HG03175 (cell line): ENCODE measurements around the gene FIGN.

Experiments
- ATAC-seq: cut with Tn5 transposase; IDR thresholded peaks from one replicate; pipeline ENCODE4 v1.9.1; 2021; ENCODE audit warnings: mild to moderate bottlenecking, moderate library complexity; ENCODE audit not compliant: unreplicated experiment

Gene FIGN

DNA sequence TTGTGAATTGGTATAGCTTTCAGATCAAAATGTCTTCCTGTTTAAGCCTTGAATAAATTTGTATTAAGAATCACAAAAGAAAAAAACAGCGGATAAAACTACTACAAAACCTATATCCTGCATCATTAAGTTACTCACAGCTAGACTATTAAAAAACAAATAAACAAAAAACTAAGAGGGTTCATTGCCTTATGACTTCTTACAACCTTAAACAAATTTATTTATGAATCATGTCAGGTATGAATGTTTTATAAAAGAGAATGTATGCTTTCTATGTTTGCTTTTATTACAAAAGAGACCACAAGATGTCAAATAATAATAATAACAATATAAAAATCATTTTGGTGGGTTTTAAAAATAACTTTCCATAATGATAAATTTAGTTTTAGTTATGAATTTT is 109.6 kb downstream of the FIGN start:
- no peak for ATAC-seq

DNA sequence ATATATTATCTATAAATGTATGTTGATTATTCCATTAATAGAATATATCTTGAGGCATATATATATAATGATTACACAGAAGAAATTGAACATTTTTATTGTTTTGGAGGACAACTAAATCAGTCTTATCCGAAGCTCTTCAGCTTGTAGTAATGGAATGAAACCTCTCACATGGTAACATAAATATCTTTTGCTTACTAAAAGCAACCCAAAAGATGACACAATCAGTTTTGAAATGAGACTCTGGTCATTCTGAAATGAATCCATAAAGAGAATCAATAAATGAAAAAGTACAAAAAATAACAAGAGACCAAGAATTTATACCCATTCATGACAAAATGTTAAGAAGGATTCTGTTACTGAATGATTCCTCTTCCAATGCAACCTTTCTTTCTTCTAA is 110.2 kb downstream of the FIGN start:
- ATAC-seq: no peak

DNA sequence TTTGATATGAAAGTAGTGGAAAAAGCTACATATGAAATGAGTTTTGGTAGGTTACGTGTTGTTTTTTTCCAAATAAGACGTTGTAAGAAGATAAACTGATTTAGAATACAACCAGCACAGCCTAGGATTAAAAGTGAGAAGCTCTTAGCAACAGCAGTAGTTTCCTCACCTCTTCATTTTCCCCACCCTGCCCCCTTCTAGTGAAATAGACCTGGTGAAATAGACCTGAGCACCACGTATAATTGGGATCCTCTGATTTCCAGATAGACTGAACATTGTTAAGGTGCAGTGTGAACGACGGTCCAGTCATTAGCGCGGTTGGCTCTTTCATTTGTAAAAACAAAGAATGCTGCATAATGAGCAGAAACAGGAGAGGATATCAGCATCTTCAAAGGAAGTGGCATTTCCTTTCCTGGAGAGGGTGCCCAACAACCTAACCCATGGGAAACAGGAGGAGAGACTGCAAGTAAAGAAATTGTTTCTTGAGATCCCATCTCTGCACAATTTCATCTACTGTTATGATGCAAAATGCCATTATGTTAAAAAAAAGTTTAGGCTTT is 114.3 kb downstream of the FIGN start:
- no peak for ATAC-seq

DNA sequence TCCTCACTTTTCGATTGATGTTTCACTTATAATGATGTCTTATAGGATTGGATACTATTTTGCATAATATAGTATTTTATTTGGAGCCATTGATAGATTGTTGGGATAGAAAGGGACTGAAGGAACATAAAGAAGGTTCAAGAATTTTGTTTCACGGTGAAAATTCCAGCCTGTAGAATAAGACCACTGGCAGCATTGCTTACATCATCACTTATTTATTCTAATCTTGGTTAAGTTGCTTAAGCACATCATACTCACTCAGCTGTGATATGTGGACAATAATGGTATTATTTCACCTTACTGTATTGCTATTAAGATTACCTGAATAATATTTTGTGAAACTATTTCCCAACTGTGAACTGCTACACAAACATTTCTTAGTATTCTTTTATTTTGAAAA is 118.3 kb downstream of the FIGN start:
- ATAC-seq: no peak

DNA sequence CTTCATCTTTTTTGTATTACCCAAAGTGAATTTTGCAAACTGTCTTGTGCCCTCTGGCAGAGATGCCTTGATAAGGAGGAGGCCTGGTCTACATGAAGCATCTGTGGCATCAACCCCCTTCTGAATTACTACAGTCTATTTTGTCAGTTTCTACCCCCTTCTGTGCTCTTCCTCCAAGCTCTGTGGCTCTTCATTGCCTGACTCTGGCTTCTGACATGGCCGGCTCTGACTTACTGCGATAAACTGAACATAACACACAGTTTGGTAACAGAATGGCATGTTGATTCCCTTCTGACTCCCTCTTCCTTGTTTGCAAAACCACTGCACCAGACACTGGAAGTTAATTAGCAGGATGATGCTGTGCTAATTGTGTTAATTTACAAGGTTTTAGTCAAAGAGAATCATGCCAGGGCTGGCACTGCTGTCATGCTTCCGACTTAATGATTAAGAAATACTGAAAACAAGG is 122.5 kb downstream of the FIGN start:
- ATAC-seq: no peak

DNA sequence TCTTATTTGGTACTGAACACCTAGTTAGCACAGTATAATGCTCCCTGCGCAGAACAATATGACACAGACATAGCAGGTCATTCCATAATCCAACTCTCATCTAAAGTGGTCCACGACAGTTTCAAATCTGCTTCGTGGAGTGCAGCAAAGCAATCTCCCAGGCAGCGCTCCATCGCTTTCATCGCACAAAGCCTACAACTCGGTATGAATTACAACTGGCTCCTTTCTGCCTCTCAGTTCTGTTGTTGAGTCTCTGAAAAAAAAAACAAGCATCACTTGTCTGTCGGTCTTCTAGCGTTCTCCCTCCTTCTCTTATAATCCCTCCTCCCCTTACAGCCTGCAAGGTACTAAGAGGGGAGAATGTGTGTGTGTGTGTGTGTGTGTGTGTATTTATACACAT is 123.5 kb downstream of the FIGN start:
- ATAC-seq: no peak

DNA sequence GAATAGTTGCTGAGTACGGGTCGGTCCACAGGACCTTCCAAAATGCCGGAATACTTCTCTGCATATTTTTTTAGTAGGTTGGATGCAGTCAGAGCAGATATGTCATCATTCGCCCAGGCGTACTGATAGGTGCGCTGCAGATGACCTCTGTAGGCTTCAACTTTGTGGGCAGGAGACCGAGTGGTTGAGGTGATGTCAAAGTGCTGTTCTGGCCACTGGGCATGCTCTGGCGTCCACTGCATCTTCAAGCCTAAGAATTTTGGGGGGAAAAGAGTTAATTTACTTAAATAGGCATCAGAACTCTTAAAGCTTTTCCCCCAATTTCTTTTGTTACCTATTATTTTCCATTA is 124.3 kb downstream of the FIGN start:
- ATAC-seq: no peak

DNA sequence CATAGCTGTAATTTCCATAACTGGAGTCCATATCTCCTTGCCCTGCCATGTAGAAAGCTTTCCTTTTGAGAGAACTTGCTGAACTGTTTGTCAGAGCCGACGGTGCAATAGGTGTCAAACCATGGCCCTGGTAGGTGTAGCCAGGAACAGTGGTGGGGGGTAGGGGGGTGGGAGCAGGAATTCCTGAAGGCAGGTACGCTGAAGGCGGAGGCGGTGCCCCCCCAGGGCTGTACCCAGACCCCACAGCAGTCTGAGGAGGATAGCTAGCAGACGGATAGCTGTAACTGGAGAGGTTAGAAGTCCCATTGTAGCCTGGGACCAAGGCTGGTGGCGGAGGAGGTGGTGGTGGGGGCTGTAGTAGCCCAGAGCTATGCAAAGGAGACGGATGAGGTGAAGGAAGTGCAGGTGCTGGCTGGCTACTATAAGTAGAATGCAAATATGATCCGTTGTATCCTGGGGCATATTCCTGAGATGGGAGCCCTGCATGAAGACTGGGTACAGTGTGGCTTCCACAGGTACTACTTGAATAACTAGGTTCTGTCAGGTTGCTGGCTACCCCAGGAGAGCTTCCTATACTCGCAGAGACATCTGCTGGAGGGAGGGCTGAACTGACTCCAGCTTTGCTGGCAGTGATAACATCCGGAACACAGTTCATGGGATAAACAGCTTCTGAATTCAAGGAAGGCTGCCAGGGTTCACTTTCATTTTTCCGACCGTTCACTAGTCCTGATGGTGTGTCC is 124.8 kb downstream of the FIGN start:
- no peak for ATAC-seq

DNA sequence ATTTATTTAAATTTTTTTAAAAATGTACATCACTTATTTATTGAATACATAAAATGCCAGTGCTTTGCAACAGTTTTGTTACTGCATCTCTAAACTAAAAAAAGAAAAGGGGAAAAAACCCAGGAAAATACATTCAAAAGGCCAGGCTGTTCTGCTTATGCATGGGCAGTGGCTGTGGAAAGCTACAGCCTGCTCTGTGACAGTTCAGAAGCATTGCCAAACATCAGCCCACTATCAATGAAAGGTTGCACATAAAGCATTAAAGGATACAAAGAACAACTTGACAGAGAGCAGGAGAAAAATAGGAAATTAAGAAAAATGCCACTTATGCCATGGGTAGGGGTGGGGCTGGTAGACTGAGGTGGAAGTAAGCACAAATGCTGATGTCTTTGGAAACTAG is 128.2 kb downstream of the FIGN start:
- no peak for ATAC-seq

DNA sequence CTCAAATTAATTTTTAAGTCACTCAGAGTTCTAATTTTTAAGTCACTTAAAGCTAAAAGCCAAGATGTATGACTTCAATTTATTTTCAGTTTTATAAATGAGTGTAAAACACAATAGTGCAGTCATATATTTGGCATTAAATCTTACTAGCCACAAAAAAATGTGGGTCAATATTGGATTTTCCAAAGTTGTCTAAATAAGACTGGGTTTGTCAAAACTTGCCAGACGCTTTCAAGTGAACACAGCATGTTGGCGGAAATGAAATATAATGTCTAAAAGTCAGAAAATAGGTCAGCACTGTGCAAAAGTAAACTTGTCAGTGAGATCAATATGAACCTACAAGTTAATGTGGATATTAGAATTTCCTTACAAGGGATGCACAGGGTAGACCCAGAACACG is 128.9 kb downstream of the FIGN start:
- ATAC-seq: no peak

DNA sequence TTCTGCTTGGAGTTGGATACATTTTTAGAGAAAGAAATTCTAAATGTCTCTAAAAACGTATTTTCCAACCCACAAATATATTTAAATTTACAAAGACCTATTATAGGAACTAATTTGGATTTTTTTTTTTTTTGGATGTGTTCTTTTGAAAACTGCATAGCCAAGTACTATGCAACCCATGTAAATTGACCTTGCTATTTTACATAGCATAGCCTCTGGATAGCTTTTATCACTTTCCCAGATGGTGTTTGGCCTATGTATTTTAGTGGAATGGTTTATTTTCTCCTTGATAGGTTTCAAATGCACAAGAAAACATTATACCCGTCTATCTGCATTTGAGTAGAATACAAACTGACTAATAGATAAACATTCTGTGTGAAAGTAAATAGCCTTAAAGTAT is 130.0 kb downstream of the FIGN start:
- no peak for ATAC-seq

DNA sequence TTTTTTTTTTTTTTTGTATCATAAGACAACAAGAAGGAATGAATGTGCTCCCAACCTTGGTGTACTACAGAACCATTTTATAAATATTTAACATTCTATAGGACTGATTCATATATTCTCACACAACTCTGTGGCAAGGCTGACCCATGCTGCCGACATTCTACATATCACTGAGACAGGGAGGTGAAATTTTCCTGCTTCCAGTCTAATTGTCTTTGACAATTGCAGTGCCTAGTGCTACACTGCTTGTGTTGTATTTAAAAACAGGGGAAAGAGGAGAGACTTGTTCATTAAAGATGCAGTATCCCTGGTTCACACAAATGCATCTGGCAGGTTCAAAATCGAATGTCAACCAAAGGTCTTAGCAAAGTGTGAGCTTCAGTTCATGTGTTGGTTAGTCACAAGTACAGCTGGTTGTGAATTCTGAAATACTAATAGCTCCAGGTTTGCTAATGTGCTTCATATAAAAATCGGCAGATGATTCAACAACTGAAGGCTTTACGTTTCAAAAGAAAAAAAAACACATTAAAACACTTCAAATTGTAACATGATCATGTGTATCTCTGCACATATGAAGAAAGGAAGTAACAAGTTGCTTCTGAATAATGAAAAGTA is 130.8 kb downstream of the FIGN start:
- ATAC-seq: no peak

DNA sequence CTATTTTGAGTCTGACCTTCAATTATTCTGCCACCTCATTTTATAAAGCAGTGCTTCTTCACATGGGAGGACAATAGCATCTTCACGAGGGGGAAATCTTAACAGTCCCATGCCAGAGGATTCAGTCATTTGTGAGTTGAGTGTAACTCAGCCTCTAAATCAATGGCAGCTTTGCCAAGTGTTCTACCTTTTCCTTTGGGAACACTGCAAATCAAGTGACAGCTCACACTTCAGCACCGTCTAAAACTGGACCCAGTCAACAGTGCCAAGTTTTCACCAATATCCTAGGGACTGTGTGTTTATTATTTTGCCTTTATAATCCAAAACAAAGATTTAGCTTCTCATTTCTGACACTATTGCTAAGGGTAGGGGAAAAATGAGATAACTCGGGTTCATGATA is 133.6 kb downstream of the FIGN start:
- no peak for ATAC-seq

DNA sequence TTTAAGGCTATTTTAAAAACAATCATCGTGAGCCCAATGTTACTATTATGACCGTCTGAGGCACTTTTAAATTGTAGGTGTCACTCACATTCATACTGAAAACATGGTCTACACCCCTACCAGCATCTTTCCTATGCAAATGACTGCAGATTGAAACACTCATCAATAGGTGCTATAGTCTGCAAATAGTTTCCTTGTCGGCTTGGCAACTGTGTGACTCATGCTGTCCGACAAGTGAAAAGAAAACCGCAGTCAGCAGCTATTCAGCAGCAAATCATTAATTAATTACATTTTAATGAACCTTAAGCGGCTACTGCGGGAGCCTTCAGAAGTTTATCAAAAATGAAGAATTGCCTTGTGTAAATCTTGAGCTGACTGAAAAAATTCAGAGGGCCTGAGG is 134.4 kb downstream of the FIGN start:
- no peak for ATAC-seq

DNA sequence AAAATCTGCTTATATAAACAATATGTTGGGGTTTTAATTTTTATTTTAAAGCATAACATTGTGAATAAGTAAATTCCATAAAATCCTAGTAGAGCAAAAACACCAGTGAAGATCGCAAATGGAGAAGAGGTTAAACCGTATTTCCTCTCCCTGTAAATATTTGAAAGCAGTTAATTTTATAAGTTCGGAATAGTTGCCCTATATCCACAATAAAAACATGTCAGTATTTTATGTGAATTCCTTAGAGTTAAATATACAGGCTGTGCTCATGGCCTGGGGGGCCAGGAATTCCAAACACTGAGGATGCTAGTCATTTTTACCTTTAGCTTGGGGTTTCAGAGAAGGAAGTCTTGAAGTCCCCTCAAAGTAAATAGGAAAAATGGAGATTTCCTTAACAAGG is 135.0 kb downstream of the FIGN start:
- no peak for ATAC-seq

DNA sequence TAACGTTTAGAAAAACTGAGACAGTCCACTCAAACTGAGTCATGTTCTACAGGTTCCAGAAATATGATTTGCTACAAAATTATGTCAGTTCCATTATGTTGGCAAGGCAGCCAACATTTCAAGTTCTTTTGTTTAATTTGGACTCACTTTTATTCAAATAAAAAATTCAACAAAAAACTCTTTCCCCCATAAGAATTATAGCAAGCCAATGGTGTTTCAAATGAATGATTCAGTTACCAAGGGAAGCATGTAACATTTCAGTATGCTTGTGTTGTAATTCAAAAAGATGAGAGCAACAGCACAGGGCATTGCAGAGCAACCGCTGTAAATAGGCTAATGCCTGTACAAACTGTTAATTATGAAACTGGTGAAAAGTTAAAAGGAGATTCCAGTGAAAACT is 140.8 kb downstream of the FIGN start:
- ATAC-seq: no peak

DNA sequence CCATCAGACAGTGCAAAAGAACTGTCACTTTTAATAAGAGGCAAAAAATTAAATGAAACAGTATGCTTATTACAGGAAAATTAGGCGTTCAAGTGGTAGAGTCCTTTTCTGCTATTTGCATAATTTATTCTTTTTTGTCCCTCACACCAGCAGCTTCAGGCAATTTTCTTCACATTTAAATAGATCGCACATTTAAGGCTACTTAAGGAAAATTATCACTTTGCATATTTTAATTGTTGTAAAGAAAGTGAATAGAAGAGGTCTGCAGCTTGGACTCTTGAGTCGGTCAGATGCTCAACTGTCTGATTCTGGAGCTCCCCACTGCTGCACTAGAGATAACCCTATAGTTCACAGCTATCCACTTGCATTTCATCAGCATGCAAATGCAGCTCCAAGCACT is 141.3 kb downstream of the FIGN start:
- no peak for ATAC-seq

DNA sequence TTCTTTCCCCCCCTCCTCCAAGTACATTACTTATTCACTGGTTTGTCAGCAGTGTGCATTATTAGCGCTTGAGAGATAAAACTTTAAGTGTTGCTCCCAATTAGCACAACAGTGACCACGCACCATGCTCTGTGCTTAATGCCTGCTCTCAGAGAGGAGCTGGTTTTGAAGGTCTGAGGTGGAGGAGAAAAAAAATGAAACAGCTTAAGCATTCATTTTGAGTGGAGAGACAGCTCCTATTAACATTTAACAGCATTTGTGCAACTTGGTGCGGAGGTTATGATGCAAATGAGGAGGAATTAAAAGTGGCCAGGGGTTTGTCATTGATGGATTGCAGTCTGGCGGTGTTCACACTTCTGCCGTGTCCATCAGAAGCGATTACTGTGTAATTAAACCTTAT is 141.8 kb downstream of the FIGN start:
- ATAC-seq: no peak

DNA sequence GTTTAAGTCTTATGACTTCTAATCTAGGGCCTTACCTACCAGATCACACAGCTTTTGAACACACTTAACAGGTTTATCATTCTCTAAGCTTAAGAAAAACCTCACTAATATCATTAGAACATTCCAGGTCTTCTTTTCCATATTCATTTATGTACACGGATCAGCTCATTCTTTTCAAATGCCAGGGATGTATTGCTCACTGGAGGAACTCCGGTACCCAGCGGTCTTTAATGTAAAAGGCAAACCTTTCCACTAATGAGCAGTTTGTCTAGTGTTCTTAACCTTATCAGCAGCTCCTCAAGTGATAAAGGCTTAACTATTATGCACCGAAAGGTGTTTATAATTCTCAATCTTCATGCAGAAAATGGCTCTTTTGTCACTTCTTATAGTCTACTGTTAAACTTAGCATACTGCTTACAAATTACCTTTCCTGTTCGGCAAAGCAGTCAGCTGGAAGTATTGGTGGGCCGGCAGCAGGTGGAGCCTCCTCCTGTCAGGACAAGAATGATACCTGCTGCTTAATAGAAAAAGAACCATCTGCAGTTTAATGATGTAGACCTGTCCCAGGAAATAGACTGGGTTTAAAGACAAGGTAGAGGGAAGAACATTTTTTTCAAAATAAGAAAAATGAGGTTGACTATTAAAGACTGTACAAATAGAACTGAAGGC is 142.7 kb downstream of the FIGN start:
- ATAC-seq: no peak

DNA sequence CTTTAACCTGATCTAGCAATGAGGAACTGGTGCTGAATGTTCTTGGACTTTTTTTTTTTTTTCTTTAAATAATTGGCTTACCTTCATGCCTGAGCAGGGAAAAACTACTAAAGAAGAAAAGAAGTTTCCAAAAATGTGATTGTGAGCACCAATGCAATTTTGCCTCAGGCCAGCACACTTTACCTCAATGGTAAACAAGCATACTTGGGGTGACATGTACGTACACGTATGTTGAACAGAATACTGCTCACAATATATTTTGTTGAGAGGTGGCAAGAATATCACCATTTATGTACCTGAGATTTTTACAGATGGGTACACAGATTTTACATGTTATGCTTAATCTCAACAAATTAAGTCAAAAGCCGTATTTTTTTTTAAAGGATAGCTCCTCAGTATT is 144.3 kb downstream of the FIGN start:
- no peak for ATAC-seq

DNA sequence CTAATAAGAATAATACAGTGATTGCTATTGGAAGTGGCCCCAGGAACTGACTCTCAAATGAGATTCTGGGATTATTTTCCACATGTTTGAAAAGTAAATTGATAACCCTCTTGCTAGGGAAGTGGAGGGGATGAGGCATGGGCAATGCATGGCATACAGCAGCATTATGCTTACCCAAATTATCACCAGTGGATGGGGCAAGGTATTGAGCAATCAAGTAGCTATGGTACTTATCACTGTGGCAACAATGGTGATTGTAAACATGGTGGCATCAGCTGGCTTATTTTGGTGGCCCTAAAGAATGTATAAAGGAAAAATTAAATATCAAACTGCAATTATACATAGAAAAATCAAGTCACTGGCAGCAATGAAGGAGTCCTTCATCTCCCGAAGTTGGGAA is 155.1 kb downstream of the FIGN start:
- no peak for ATAC-seq

DNA sequence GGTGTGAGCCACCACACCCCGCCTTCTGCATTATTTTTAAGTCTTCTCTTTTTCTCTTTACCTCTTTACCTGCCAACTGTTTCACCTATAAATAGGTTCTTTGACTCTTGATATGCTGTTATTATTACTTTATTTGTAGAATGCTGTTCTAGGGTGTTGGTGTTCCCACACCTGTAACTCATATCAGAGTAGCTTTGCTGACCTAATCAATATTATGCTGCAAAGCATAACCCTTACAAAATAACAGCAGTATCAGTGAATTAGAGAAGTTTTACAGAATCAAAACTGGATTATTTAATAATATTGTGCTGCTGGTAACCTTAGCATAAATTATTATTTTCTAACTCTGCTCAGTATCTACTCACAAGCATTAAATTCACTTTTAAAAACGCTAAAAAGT is 161.5 kb downstream of the FIGN start:
- no peak for ATAC-seq
